HepG2 (cell line): ENCODE measurements around the gene MSANTD1. TPM values are rescaled to one million over a fixed set of nuclear protein-coding genes. Genes with fewer than 3 reads are reported as not detected.

ENCODE experiments used
- ATAC-seq: fragments of 200-7000 bp; cut with Tn5 transposase; 3 replicates; pipeline ENCODE4 v1.9.1; 2020; ENCODE audit warnings: mild to moderate bottlenecking, moderate library complexity
- BruUV-seq: library from RNA; stranded (reverse); fragments of 400-500 nt; replicated peaks from 2 replicates; lab custom pipeline; 2021; lab: Mats Ljungman, UMichigan
- CTCF ChIA-PET: fragments of 300-600 bp; formaldehyde crosslinking; extraction: SDS; loops from one replicate; lab custom pipeline; 2021; ENCODE audit warnings: low total read pairs, inconsistent platforms, low intra/inter-chr PET ratio; lab: Yijun Ruan, JAX
- POLR2A ChIA-PET: fragments of 350-600 bp; sonication (Branson Sonifier 250); formaldehyde crosslinking; loops from one replicate; lab custom pipeline; 2020; ENCODE audit warnings: antibody characterized with exemption, inconsistent platforms; lab: Yijun Ruan, JAX
- DNase-seq: peaks from one replicate; pipeline ENCODE4 v3.0.0-alpha.2; 2015; ENCODE audit warnings: low spot score
- FAIRE-seq: peaks from 3 replicates; lab custom pipeline; 2011; peaks lifted over from hg19 to GRCh38; lab: Jason Lieb, UNC
- H2AFZ ChIP-seq: one replicate; pipeline ENCODE4 v1.6.1; 2011; ENCODE audit warnings: low read length, inconsistent platforms
- H3K27ac ChIP-seq: fragments of 300-600 bp; 3 replicates; pipeline ENCODE4 v1.8.0; 2011; ENCODE audit warnings: mixed run types, mild to moderate bottlenecking, mixed read lengths, low read length, inconsistent platforms; ENCODE audit not compliant: insufficient read depth; ENCODE audit errors: extremely low read length
- H3K27me3 ChIP-seq, 2 experiments: fragments of 200-600 bp in 1 of 2; 2 replicates in 1 of 2; 3 replicates in 1 of 2; pipeline versions ENCODE4 v1.6.0 to v1.8.0; 2011; ENCODE audit warnings: low read length in 2 of 2, mild to moderate bottlenecking in 2 of 2, moderate library complexity in 2 of 2, inconsistent platforms in 1 of 2; ENCODE audit not compliant: insufficient read depth in 2 of 2, control insufficient read depth in 1 of 2
- H3K36me3 ChIP-seq, 2 experiments: fragments of 200-600 bp in 1 of 2; replicated peaks in 1 of 2; 2 replicates in 1 of 2; 3 replicates in 1 of 2; pipeline versions ENCODE4 v1.5.1 to v1.8.0; 2011; ENCODE audit warnings: low read length in 2 of 2, inconsistent platforms in 1 of 2; ENCODE audit not compliant: insufficient read depth in 2 of 2, control insufficient read depth in 1 of 2
- H3K4me1 ChIP-seq: 2 replicates; pipeline ENCODE4 v1.5.1; 2012; ENCODE audit warnings: low read length, inconsistent platforms; ENCODE audit not compliant: insufficient read depth
- H3K4me2 ChIP-seq: 2 replicates; pipeline ENCODE4 v1.6.0; 2011; ENCODE audit warnings: low read depth, low read length, inconsistent platforms
- H3K4me3 ChIP-seq, 3 experiments: fragments of 200-600 bp in 1 of 3; sonication (generic), shearing (Covaris generic) in 1 of 3; replicated peaks in 1 of 3; 2 replicates each; pipeline ENCODE4 v1.5.1; 2011 to 2016; ENCODE audit warnings: low read length in 3 of 3, inconsistent platforms in 2 of 3, low read depth in 2 of 3, mild to moderate bottlenecking in 2 of 3, control low read depth in 1 of 3, mixed read lengths in 1 of 3; ENCODE audit not compliant: insufficient read depth in 1 of 3
- H3K79me2 ChIP-seq: one replicate; pipeline ENCODE4 v1.6.1; 2011; ENCODE audit warnings: low read length, inconsistent platforms; ENCODE audit not compliant: insufficient read depth
- H3K9ac ChIP-seq: 2 replicates; pipeline ENCODE4 v1.6.0; 2011; ENCODE audit warnings: mild to moderate bottlenecking, low read depth, low read length, inconsistent platforms; ENCODE audit not compliant: insufficient read depth
- H3K9me3 ChIP-seq: 2 replicates; pipeline ENCODE4 v1.5.1; 2012; ENCODE audit warnings: mild to moderate bottlenecking, low read length
- H4K20me1 ChIP-seq: 2 replicates; pipeline ENCODE4 v1.6.0; 2011; ENCODE audit warnings: inconsistent platforms, mild to moderate bottlenecking, low read length, moderate library complexity; ENCODE audit not compliant: insufficient read depth
- BCL6 ChIP-seq: IDR thresholded peaks from 2 replicates; pipeline ENCODE4 v1.6.1; 2016; ENCODE audit warnings: missing genetic modification reagents, missing compliant biosample characterization
- GFI1 ChIP-seq: sonication (generic); formaldehyde crosslinking; IDR thresholded peaks from 2 replicates; pipeline ENCODE4 v1.5.0; 2020; ENCODE audit warnings: missing genetic modification reagents, mild to moderate bottlenecking, borderline replicate concordance
- HOXA5 ChIP-seq: sonication (generic); formaldehyde crosslinking; IDR thresholded peaks from 2 replicates; pipeline ENCODE4 v1.4.0; 2020; ENCODE audit warnings: missing genetic modification reagents
- LCORL ChIP-seq, 2 experiments: fragments of 450-650 bp in 1 of 2; sonication (generic) in 1 of 2; formaldehyde crosslinking in 1 of 2; IDR thresholded peaks; 2 replicates each; pipeline versions ENCODE4 v1.5.0 to v1.6.1; 2017 to 2020; ENCODE audit warnings: antibody characterized with exemption in 1 of 2, missing genetic modification reagents in 1 of 2
- NFYB ChIP-seq: sonication (generic); formaldehyde crosslinking; IDR thresholded peaks from 2 replicates; pipeline ENCODE4 v1.4.0; 2020; ENCODE audit warnings: missing genetic modification reagents
- PAX8 ChIP-seq: sonication (generic); formaldehyde crosslinking; IDR thresholded peaks from 2 replicates; pipeline ENCODE4 v1.8.0; 2022; ENCODE audit warnings: mild to moderate bottlenecking, missing genetic modification reagents, borderline replicate concordance
- RFXAP ChIP-seq: sonication (generic); formaldehyde crosslinking; IDR thresholded peaks from 2 replicates; pipeline ENCODE4 v1.4.0; 2020; ENCODE audit warnings: missing genetic modification reagents, borderline replicate concordance
- SMAD1 ChIP-seq: sonication (generic); formaldehyde crosslinking; IDR thresholded peaks from 2 replicates; pipeline ENCODE4 v1.4.0; 2020; ENCODE audit warnings: missing genetic modification reagents, low read depth, mild to moderate bottlenecking, borderline replicate concordance
- SMAD3 ChIP-seq: sonication (generic); formaldehyde crosslinking; IDR thresholded peaks from 2 replicates; pipeline ENCODE4 v1.4.0; 2020; ENCODE audit warnings: missing genetic modification reagents
- SUZ12 ChIP-seq: fragments of 150-350 bp; IDR thresholded peaks from 2 replicates; pipeline ENCODE4 v1.6.1; 2014; ENCODE audit warnings: low read depth, low read length
- TEAD3 ChIP-seq: optimal IDR thresholded peaks from 2 replicates; pipeline ENCODE3; 2016; ENCODE audit warnings: borderline replicate concordance
- ZBTB7A ChIP-seq: sonication (generic); formaldehyde crosslinking; IDR thresholded peaks from 2 replicates; pipeline ENCODE4 v1.8.0; 2022; ENCODE audit warnings: mild to moderate bottlenecking, missing genetic modification reagents
- ZFP1 ChIP-seq: IDR thresholded peaks from 2 replicates; pipeline ENCODE4 v1.6.1; 2016
- ZNF329 ChIP-seq: sonication (generic); formaldehyde crosslinking; IDR thresholded peaks from 2 replicates; pipeline ENCODE4 v1.9.0; 2021; ENCODE audit warnings: low read depth, mild to moderate bottlenecking, missing genetic modification reagents
- ZNF510 ChIP-seq: sonication (generic); formaldehyde crosslinking; IDR thresholded peaks from 2 replicates; pipeline ENCODE4 v1.4.0; 2020; ENCODE audit warnings: low read depth, mild to moderate bottlenecking, missing genetic modification reagents
- ZNF761 ChIP-seq: sonication (generic); formaldehyde crosslinking; conservative IDR thresholded peaks from 2 replicates; pipeline ENCODE4 v1.4.0; 2020; ENCODE audit warnings: mild to moderate bottlenecking, missing genetic modification reagents
- ZNF792 ChIP-seq: IDR thresholded peaks from 2 replicates; pipeline ENCODE4 v1.6.1; 2016
- WGBS: methylation state at CpG from one replicate; pipeline ENCODE4 v1.1.6; 2017; ENCODE audit warnings: low lambda C conversion rate; 5-methylcytosine and 5-hydroxymethylcytosine counted together
- in situ Hi-C: cut with HindIII; loops from 2 replicates; pipeline ENCODE4 v1.10.0; 2017; ENCODE audit warnings: low pct_unique_long_range_greater_than_20kb; ENCODE audit not compliant: extremely low pct_ligation_motif_present
- intact Hi-C: fragments of 100-400 bp; cut with micrococcal nuclease; formaldehyde crosslinking; loops from one replicate; pipeline ENCODE4 v1.10.0; 2022; ENCODE audit not compliant: unreplicated experiment
- polyA plus RNA-seq, 8 experiments: library from polyadenylated mRNA; depleted of rRNA in 3 of 8; stranded (reverse) in 7 of 8; unstranded in 1 of 8; fragments of >200 nt; fragmentation: Illumina TruSeq in 4 of 8; extraction: Trizol in 4 of 8; gene quantifications; 2 replicates each; pipeline versions ENCODE4 v1.2.1 to v1.2.3, GENCODE V29; 2011 to 2016; ENCODE audit warnings: low read depth in 4 of 8, missing spikeins in 1 of 8, mixed read lengths in 1 of 8; ENCODE audit not compliant: insufficient read depth in 1 of 8
- total RNA-seq, 5 experiments: library from RNA; depleted of rRNA; stranded (reverse); fragments of >200 nt; fragmentation: Illumina TruSeq; extraction: Trizol; gene quantifications; 2 replicates each; pipeline ENCODE4 v1.2.3, GENCODE V29; 2016; ENCODE audit warnings: low read depth in 1 of 5
- TF ChIP-seq, protein P1 (sequence below): conservative IDR thresholded peaks from 2 replicates; pipeline ENCODE4 v1.6.1; 2018; ENCODE audit warnings: missing genetic modification reagents

The MSANTD1 gene
- total and polyA plus RNA-seq, 2 of the 13 experiments (the other 11 are each of a cell fraction or from before 2014, with no cell fraction given), result 0.22 to 0.40 TPM

DNA sequence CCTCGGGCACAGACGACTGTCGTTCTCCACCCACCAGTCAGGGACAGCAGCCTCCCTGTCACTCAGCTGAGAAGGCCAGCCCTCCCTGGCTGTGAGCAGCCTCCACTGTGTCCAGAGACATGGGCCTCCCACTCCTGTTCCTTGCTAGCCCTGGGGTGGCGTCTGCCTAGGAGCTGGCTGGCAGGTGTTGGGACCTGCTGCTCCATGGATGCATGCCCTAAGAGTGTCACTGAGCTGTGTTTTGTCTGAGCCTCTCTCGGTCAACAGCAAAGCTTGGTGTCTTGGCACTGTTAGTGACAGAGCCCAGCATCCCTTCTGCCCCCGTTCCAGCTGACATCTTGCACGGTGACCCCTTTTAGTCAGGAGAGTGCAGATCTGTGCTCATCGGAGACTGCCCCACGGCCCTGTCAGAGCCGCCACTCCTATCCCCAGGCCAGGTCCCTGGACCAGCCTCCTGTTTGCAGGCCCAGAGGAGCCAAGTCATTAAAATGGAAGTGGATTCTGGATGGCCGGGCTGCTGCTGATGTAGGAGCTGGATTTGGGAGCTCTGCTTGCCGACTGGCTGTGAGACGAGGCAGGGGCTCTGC is 7.9 kb upstream of the MSANTD1 start:
- H3K36me3 ChIP-seq, result peaks cover 14 to 38% of the 10 kb centered on the region in 2 experiments; a peak in 4 of 5 replicates
- intact Hi-C loops, result no loop called here
- DNase-seq (no peak), FAIRE-seq (no peak), ATAC-seq (no peak)
- H3K4me2 ChIP-seq, result no peak overlapping the region
- H4K20me1 ChIP-seq, result 0 out of 2 replicates have a peak, but pooled peaks cover 3% of the 10 kb centered on the region
- CTCF ChIA-PET, result no interaction called here
- TF ChIP-seq SMAD1 (CRISPR knock-in tag) (no peak), ZNF792 (CRISPR knock-in tag) (no peak), RFXAP (CRISPR knock-in tag) (no peak), BCL6 (CRISPR knock-in tag) (no peak)
- no peak overlapping the region for H3K27ac ChIP-seq
- in situ Hi-C loops, result no loop called here
- H3K9me3 ChIP-seq, result no peaks in the 10 kb centered on the region
- H3K9ac ChIP-seq, result no peak overlapping the region
- H2AFZ ChIP-seq, result no peak overlapping the region
- H3K4me3 ChIP-seq, result no peak overlapping the region
- POLR2A ChIA-PET, result no interaction called here
- no TSS peak for BruUV-seq
- H3K4me1 ChIP-seq, result peaks cover 10% of the 10 kb centered on the region
- no peaks in the 10 kb centered on the region for H3K27me3 ChIP-seq
- WGBS, result 96% methylated on average over 8 of the region's 13 CpGs
- no peaks in the 10 kb centered on the region for H3K79me2 ChIP-seq

- 0 out of 2 replicates have a peak, but pooled peaks cover 3% of the 10 kb centered on the region for H4K20me1 ChIP-seq
- H3K9me3 ChIP-seq, result no peaks in the 10 kb centered on the region
- FAIRE-seq (no peak), ATAC-seq (no peak), DNase-seq (no peak)
- peaks cover 13 to 29% of the 10 kb centered on the region in 2 experiments; a peak in 4 of 5 replicates for H3K36me3 ChIP-seq
- H3K4me1 ChIP-seq, result peaks cover 8% of the 10 kb centered on the region
- H3K27ac ChIP-seq, result no peak overlapping the region
- BruUV-seq, result no TSS peak
- no peak overlapping the region for H3K9ac ChIP-seq
- in situ Hi-C loops (no loop called here), intact Hi-C loops (no loop called here)
- 96% methylated on average over 17 of the region's 17 CpGs for whole genome bisulfite sequencing
- H3K79me2 ChIP-seq, result no peaks in the 10 kb centered on the region
- CTCF ChIA-PET, result no interaction called here
- POLR2A ChIA-PET, result no interaction called here
- H3K27me3 ChIP-seq, result no peaks in the 10 kb centered on the region
- H2AFZ ChIP-seq, result no peak overlapping the region
- H3K4me2 ChIP-seq, result no peak overlapping the region
- no peak overlapping the region for H3K4me3 ChIP-seq
- TF ChIP-seq ZBTB7A (CRISPR knock-in tag), result no peak
- no peak for TF ChIP-seq GFI1
- no peak for TF ChIP-seq HOXA5
- TF ChIP-seq LCORL (IDR thresholded peaks at IDR 0.05), result no peak
- TF ChIP-seq LCORL (CRISPR knock-in tag; IDR thresholded peaks at IDR 0.05), result no peak
- no peak for TF ChIP-seq ZFP1 (CRISPR knock-in tag)
- no peak for TF ChIP-seq SUZ12
- TF ChIP-seq, protein P1, sequence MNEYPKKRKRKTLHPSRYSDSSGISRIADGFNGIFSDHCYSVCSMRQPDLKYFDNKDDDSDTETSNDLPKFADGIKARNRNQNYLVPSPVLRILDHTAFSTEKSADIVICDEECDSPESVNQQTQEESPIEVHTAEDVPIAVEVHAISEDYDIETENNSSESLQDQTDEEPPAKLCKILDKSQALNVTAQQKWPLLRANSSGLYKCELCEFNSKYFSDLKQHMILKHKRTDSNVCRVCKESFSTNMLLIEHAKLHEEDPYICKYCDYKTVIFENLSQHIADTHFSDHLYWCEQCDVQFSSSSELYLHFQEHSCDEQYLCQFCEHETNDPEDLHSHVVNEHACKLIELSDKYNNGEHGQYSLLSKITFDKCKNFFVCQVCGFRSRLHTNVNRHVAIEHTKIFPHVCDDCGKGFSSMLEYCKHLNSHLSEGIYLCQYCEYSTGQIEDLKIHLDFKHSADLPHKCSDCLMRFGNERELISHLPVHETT (CRISPR knock-in tag), result no peak
- no peak for TF ChIP-seq ZNF329 (CRISPR knock-in tag)
- TF ChIP-seq ZNF761, result no peak
- TF ChIP-seq PAX8 (CRISPR knock-in tag), result no peak
- no peak for TF ChIP-seq SMAD3 (CRISPR knock-in tag)
- no peak for TF ChIP-seq ZNF510 (CRISPR knock-in tag)
- TF ChIP-seq TEAD3 (CRISPR knock-in tag), result no peak
- TF ChIP-seq NFYB (CRISPR knock-in tag), result no peak
Observed at GRCh38 chr4:3241898-3242524, 6.9 kb upstream of the MSANTD1 start.
